ENCODE data around the gene HSD17B12.

The HSD17B12 gene

DNA sequence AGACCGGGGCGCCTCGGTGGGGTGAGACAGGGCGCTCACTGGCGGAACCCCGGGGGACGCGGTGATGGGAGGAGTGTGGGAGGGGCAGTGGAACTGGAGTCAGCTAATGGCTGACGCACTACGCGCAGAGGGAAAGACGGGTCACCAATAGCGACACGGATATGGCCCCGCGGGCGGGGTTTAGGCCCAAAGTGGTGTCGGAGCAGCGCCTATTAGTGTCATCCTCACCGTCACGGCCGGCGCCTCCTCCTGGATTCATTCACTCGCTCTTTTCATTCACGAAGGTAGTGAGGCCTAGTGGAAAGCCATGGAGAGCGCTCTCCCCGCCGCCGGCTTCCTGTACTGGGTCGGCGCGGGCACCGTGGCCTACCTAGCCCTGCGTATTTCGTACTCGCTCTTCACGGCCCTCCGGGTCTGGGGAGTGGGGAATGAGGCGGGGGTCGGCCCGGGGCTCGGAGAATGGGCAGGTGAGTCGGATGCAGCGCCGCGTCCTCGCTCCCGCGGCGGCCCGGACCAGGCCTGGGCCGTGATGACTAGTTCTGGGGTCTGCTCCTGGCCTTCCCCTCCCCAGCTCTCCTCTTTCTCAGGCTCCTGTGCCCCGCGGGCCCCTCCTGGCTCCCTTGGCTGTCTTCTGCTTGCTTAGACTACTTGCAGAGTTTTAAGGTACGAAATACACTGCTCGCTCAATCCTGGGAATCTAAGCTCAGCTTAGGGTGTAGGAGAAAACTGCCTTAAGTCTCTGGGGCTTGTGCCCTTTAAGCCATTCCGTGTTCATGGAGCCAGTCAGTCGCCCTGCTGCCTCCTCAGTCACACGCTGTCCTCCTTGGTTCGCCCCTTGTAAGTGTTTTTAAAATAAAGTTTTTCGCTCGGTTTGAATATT lies at the start of gene HSD17B12:
Gene HSD17B12, plus strand, starts transcription at position 218 of the 880 bp plus-strand sequence. Its CDS starts 90 bp downstream, at position 308.
- peak within 1 kb of the TSS; percentile 62 for H3K27ac ChIP-seq
- TF ChIP-seq, protein P1, sequence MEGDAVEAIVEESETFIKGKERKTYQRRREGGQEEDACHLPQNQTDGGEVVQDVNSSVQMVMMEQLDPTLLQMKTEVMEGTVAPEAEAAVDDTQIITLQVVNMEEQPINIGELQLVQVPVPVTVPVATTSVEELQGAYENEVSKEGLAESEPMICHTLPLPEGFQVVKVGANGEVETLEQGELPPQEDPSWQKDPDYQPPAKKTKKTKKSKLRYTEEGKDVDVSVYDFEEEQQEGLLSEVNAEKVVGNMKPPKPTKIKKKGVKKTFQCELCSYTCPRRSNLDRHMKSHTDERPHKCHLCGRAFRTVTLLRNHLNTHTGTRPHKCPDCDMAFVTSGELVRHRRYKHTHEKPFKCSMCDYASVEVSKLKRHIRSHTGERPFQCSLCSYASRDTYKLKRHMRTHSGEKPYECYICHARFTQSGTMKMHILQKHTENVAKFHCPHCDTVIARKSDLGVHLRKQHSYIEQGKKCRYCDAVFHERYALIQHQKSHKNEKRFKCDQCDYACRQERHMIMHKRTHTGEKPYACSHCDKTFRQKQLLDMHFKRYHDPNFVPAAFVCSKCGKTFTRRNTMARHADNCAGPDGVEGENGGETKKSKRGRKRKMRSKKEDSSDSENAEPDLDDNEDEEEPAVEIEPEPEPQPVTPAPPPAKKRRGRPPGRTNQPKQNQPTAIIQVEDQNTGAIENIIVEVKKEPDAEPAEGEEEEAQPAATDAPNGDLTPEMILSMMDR (conservative IDR thresholded peaks at IDR 0.05) = no peak
- peak; percentile 75 for TF ChIP-seq ZFX (IDR thresholded peaks at IDR 0.05)

DNA sequence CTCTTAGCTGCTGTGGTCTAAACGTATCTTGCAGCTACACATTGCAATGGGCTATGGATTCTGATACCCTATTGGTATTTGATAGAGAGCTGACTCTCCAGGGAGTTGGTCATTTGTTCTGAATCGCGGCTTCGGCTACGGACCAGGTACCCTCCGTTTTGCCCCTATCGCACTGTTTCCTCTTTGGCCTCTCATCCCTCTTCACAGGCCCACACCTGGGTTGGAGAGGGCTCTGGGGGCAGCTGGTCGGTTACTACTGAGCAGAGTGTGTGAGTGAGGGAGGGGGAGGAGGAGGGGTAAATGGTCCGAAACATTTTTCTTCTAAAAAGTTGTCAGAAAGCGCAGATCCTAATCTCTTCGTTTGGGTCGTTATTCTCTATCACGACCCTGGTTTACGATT lies 48.8 kb upstream of the HSD17B12 start:
- no peak overlapping the region for H3K27ac ChIP-seq
- TF ChIP-seq ZFX (IDR thresholded peaks at IDR 0.05) = no peak
- TF ChIP-seq, protein P1 (conservative IDR thresholded peaks at IDR 0.05) = no peak

DNA sequence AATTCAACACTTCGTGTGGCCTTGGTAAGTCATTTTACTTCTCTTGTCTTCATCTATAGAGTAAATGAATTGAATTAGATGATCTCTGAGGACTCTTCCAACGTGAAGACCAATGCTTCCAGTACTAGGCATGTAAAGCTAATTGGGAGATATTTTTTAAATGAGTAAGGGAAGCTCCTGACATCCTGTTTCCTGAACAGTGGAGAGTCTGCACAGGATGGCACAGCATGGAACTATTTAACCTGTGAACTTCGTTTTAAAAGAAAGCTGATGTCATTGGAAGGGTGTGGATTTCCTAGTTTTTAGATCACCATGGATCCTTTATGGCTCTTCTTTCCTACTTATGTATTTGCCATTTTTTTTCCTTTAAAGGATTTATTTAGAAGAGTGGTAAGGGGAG lies 48.4 kb upstream of the HSD17B12 start:
- no peak overlapping the region for H3K27ac ChIP-seq
- TF ChIP-seq, protein P1 (conservative IDR thresholded peaks at IDR 0.05) = no peak
- no peak for TF ChIP-seq ZFX (IDR thresholded peaks at IDR 0.05)

DNA sequence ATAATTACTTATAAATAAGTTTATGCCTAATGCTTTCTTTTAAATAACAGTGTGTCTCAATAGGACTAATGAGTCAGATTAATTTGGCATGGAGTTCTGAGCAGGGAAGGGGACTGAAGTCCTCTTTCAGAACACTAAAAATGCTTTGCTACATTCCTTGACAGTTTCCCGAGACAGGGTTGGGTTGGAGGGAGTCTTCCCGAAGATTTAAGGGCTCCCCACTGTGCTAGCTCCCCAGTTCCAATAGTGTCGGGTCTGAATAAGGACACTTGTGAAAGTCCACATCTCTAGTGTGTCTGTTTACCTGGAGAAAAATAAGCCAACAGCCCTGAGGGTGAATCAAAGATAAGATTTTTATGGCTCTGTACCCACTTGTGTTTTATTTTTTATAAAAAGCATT lies 41.8 kb upstream of the HSD17B12 start:
- H3K27ac ChIP-seq = no peak overlapping the region
- TF ChIP-seq, protein P1 (conservative IDR thresholded peaks at IDR 0.05) = no peak
- TF ChIP-seq ZFX (IDR thresholded peaks at IDR 0.05) = no peak

DNA sequence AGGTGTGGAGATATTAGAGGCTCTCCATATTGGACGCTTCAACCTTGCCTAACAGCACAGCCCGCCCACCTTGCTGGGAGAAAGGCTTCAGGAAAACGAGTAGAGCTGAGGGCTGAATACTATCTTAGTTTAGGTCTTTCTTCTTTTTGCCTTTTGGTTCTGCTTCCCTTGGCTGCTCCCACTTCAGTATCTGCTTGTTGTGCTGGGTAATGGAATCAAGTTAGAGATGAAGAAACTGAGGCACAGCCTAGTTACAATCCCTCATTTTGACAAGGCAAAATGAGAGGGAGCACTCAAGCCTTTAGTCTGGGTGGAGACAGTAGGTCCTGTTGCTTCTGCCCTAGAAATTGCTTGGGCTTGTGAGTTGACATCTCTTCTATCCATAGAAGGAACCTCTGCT lies 41.3 kb upstream of the HSD17B12 start:
- no peak for TF ChIP-seq ZFX (IDR thresholded peaks at IDR 0.05)
- TF ChIP-seq, protein P1 (conservative IDR thresholded peaks at IDR 0.05) = no peak
- H3K27ac ChIP-seq = no peak overlapping the region

DNA sequence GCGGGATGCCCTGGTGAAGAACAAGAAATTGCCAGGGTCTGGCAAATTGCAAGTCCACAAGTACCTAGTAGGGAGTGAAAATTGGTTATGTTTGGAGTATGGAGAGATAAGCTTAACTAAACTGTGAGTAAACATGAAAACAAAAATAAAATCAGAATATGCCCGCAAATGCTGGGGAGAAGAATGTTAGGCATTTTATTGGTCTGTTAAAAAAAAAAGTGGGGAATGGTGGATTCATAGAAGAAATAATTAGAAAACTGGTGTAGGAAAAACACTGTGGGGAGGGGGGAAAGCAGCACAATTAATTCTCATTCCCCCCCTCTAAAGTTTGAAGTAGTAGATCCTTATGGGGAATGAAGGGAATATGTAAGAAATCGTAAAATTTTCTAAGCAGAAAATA lies 40.6 kb upstream of the HSD17B12 start:
- H3K27ac ChIP-seq = no peak overlapping the region
- TF ChIP-seq, protein P1 (conservative IDR thresholded peaks at IDR 0.05) = no peak
- TF ChIP-seq ZFX (IDR thresholded peaks at IDR 0.05) = no peak

DNA sequence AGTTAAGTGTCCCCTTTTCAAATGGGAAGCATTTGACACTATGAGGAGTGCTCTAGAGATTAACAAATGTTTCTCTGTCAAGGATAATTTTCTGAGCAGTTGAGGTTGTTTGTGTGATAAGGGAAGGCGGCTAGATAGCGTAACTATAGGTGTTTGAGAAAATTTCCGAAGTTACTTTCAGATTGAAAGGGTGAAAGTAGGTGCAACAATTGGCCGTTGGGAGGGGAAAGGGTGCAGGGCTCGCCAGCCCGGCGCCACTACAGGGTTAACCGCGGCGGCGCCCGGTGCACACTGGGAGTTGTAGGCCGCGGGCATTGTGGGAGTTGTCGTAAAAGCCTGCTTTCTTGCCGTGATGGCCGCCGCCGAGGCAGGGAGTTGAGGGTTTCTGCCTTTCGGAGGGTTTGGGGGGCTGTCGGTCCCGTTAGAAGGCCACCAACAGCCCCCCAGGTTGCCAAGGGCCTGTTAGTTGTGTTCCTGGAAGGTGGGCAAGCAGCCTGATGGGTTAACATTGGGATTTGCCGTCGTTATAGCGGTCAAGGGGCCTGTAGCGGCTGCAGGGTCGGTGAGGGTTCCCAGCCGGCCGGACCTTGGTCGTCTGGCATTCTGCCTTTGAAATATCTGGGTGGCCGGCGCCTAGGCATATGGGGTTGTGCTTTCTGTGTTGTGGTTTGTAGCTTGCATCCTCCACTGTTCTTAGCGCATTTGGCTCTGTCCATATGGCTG lies 36.5 kb upstream of the HSD17B12 start:
- H3K27ac ChIP-seq = peak overlapping the region; percentile 87
- TF ChIP-seq ZFX (IDR thresholded peaks at IDR 0.05) = peak; percentile 97
- TF ChIP-seq, protein P1 (conservative IDR thresholded peaks at IDR 0.05) = no peak

All from C4-2B (cell line).